NCI-H1092 treated with DMSO at 0.1 percent for 48 hours (cell line): ENCODE results near the gene HIVEP3.

Experiments
- DNase-seq: peaks from one replicate; lab custom pipeline; 2025; lab: John Stamatoyannopoulos, UW

HIVEP3 gene

DNA sequence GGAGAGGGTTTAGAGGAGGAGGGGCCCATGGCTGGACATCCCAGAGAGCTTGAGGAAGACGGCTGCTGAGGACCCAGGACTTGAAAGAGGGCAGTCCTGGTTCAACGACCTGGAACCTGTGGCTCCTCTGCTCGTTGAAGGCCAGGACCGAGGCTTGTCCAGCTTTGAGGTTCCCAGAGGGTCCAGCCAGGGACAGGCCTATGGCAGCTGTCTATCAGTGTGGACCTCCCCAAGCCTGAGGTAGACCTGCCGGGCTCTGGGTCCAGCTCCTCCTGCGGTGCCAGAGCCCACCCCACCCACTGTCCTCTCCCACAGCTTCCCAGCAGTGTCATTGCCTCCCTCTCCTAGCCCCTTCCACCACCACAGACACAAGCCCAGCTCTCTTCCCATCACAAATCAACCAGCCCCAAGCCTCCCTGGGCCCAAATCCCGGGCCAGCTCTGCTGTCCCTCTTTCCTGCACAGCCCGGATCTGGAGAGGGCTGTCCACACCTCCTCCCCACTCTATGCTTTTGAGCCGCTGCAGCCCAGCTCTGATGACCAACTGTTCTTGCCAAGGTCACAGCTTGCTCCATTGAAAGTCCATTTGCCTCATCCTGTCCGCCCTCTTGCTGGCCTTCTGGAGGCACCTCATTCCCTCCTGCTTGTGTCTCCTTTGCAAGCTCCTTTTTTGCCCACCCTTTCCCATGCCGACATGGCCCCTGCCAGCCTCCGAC lies 385.5 kb downstream of the HIVEP3 start:
- DNase-seq, result no peak

DNA sequence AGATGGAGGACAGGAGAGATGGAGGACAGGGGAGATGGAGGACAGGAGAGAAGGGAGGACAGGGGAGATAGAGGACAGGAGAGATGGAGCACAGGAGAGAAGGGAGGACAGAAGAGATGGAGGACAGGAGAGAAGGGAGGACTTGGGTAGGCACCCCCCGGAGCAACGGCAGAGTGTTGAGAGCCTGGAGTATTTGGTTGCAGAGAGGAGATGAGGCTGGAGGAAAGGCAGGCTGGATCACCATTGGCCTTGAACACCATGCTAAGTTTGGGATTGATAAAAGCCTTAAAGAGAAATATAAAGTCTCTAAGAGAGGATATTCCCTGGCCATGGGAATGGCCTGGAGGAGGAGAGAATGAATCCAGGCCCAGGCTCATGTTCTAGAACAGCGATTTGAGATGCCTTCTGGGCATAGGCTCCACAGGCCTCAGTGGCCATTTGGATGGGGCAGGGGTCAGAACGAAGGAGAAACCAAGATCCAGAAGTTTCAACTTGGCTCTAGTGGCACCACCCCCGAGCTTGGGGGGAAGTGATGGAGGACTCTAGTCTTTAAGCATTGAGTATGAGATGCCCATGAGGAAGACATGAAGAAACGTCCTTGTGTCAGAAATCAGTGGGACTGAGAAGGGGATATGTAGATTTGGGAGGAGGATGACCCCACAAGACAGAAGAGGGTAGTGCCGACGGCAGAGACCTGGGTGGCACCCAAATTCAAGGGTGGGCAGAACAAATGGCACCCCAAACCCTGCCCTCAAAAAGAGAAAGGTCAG lies 386.3 kb downstream of the HIVEP3 start:
- no peak for DNase-seq

DNA sequence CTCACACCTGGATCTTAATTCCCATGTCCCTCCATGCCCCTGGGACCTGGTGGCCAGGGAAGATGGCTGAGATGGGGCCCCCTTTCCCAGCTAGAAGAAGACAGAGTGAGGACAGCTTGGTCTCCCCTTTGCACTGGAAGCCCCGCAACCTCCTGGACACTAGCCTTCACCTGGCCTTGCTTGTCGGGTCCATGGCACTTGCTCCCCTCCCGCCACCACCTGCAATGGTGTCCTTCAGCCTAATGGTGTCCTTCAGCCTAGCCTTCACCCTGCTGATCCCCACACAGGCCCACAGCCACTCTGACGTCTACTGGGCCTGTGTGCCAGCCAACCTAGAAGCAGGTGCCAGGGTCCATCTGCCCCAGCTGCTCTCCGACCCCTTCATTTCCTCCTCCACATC lies 388.3 kb downstream of the HIVEP3 start:
- DNase-seq, result no peak

DNA sequence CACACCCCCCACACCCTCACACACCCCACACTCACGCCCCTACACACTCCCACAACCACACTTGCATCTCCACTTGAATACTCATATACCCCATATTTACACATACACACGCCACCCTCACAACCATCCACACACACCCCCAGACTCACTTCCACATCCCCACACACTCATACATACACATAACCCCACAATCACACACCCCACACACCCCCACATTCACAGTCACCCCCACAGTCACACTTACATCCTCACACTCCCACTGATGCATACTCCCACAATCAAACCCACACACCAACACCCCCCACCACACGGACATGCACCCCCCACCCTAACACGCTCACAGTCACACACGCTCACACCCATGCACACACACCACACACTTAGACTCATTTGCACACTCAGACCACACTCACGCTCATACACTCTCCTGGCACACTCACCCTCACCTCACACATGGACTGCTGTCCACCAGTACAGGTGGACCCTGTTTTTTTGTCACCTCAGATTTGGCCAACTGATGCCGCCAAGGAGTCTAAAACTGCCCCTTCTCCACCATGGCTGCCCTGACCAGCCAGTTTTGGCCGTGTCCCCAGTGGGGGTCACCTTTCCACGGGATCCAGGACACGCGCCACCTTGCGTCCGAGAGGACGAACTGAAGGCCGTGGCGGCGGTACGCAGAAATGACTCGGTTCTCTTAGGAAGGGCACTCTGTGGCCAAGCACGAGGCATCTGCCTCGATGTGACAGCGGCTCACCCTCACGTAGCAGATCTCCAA lies 388.9 kb downstream of the HIVEP3 start:
- no peak for DNase-seq

DNA sequence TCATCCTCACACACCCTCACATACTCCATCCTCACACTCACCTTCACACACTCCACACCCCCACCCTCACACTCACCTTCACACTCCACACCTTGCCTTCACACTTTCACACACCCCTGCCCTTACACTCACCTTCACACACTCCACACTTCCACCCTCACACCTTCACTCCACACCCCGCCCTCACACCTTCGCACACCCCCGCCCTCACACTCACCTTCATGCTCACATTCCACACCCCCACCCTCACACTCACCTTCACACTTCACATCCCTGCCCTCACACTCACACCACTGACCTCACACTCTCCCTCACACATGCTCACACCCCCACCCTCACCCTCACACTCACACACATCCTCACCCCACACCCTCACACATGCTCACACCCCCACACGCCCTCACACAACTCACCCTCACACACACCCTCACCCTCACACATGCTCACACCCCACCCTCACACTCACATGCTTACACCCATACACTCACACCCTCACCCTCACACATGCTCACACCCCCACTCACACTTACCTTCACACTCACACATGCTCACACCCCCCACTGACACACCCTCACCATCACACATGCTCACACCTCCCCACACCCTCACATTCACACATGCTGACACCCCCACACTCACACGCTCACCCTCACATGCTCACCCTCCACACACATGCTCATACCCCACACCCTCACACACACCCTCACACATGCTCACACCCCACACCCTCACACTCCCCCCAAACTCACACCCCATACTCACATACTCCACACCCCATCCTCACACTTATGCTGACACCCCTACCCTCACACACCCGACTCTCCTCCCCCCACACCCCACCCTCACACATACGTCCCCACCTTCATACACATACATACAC lies 389.8 kb downstream of the HIVEP3 start:
- no peak for DNase-seq

DNA sequence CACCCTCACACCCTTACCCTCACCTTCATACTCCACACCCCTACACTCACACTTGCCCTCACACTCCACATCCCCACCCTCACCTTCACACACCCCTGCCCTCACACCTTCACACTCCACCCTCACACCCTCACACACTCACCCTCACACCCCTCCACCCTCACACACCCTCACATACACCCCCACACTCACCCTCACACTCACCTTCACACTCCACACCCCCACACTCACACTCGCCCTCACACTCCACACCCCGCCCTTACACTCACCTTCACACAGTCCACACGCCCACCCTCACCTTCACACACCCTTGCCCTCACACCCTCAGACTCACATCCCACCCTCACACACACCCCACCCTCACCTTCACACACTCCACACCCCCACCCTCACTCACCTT lies 390.6 kb downstream of the HIVEP3 start:
- no peak for DNase-seq

DNA sequence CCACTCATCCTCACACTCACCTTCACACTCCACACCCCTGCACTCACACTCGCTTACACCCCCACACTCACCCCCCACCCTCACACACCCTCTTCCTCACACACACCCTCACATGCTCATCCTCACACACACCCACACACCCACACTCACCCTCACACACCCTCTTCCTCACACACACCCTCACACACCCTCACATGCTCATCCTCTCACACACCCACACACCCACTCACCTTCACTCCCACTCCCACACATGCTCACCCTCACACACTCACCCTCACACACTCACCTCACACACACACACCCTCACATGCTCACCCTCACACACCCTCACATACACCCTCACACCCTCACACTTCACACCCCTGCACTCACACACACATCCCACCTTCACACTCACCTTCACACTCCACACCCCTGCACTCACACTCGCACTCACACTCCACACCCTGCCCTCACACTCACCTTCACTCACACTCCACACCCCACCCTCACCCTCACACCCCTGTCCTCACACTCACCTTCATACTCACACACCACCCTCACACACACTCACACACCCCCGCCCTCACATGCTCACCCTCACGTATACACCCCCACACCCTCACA lies 391.7 kb downstream of the HIVEP3 start:
- DNase-seq, result no peak

DNA sequence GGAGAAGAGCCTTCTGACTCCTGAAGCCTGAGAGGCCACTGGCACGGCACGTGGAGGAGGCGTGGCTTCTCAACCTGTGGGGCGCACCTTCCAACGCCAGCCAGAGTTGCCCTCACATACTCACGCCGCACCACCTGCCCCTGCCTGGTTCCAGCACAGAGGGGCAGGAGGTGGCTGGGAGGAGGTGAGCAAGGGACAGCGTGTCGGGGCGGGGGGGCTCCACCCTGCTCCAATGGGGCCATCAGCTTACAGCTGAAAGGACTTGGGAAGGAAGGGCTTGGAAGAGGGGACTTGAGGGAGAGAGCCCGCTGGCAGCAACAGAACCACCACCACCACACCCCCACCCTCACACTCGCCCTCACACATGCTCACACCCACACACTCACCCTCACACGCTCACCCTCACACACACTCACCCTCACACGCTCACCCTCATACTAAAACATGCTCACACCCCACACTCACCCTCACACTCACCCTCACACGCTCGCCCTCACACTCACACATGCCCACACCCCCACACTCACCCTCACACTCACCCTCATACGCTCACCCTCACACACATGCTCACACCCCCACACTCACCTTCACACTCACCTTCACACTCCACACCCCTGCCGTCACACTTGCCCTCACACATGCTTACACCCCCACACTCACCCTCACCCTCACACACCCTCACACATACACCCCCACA lies 392.7 kb downstream of the HIVEP3 start:
- DNase-seq, result no peak

DNA sequence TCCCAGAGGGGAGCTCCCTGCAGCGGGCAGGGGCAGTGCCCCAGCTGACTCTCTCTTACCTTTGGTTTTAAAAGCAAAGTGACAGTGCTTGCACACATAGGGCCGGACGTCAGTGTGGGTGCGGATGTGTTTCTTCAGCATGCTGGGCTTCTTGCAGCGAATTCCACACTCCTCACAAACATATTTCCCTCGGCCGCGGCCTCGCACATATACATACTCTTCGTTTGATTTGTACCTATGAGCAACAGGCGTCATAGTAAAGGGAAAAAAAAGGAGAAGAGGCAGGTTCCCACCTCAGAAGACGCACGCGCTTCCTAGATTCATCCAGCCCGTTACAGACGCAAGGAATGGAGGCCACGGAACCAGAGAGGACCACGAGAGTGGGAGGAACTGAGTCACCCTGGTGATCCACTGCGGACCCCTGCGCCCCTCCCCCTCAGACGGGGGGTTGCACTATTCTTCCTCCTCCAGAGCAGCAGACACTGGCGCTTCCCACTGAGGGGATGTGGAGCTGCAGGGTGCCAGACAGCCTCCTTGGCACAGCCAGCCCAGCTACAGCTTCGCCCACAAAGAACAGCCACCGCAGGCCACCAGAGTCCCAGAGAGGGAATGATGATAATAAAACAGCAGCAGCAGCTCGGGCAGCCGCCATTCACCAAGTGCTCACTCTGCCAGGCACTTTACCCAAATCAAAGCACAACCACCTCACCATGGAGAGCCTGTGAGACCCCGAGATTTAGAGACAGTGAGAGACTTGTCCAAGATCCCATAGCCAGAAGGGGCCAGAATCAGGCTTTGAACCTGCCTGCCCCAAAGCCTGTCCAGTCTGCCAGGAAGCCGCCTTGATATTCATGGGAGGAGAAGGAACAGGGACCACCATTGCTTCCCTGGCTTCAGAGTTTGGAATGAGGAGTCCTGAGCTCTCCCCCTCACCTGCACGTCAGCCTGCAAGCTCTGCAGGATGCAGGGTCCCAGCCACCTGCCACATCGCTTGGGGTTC lies 393.7 kb downstream of the HIVEP3 start:
- no peak for DNase-seq

DNA sequence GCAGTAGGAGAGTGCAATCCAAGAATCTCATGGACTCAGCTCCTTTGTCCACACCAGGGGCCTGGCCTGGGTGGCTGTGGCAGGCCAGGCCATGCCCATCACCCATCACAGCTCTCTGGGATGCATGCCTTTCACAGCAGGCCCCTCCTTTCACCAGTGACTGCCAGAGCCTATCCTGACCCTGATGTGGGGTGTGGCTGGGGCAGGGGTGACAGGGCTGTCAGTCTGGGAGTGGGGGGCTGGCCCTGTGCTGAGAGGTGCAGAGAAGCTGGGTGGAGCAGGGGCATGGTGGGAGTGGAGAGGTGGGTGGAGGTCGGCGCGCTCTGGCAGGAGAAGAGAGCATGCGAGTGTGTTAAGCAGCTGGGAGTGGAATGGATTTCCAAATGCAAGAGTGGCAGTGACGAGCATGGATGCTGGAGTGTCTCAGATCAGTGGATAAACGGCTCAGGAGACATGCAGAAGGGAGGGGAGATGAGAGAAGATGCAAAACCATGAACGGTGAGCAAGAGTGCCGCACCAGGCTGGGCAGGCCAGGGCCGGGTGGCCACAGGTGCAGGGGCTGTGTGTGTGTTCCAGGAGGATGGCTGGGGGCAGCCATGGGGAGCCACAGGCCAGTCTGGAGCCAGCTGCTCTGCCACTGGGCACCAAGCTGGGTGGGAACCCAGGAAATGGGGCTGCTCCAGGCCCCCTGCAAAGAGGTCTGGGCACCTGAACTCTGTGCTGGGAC lies 394.6 kb downstream of the HIVEP3 start:
- no peak for DNase-seq

DNA sequence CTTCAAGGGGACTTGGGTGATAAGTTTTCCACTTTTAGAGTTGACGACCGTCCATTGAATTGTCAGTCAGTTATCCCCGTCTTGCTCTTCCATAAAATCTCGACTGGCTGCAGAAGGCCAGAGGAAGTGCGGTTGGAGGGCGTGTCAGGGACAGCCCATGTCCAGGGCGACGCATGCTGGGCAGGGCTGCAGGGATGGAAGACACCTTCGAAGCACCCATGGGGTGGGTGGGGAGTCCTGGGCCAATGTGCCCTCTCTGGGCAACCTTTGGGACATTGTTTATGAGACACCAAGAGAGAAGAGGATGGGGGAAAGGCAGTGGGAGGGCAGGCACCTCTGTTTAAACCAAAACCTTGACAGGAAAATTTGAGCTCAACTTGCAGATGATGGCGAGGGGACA lies 395.7 kb downstream of the HIVEP3 start:
- no peak for DNase-seq

DNA sequence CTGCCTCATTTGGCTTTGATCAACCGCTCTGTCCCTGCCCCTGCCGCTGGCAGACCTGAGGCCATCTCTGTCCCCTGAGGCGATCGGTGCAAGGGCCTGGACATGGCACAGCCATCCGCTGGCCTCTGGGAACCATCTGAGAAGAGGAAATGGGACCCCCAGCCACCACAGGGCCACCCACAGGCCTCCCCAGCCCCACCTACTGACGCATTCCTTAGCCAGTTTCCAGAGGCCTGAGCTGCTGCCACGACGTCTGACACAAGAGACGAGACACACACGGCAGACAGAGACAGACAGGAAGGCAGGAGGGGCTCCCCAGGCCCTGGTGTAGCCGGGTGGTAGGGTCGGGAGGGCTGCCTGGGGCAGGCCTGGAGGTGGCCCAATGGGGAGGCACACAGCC lies 397.0 kb downstream of the HIVEP3 start:
- DNase-seq, result no peak

DNA sequence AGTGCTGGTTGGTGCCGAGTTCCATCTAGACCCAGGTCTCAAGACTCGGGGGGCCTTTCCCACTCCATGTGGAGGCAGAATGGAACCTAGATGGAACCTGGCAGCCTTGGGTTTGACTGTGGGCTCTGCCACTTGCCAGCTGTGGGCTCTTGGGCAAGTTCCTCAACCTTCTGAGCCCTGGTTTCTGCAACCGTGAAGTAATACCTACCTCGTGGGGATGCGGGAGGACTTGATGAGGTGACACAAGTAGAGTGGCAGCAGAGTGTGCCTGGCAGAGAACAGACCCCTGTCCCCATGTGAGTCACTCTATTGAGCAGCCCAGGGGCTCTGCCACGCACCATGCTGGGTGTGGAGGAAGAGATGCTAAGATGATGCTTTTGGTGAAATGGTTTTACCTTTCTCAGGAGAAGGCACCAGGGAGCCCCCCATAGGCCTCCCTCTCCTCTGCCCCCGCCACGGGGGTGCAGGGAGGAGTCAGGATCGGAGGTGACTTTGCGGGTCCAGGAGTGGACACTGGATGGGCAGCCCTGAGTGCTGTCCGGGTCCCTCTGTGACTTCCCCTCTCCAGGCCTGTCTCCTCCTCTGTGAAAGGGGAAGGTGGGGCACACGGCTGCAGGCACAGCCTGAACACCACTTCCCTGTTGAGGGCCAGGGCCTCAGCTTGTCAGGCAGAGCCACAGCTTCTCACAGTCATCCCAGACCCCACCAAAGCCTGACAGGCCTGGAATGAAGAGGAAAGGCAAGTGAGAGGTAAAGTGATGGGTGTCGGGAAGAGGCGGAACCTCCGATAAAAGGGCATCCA lies 397.6 kb downstream of the HIVEP3 start:
- no peak for DNase-seq

DNA sequence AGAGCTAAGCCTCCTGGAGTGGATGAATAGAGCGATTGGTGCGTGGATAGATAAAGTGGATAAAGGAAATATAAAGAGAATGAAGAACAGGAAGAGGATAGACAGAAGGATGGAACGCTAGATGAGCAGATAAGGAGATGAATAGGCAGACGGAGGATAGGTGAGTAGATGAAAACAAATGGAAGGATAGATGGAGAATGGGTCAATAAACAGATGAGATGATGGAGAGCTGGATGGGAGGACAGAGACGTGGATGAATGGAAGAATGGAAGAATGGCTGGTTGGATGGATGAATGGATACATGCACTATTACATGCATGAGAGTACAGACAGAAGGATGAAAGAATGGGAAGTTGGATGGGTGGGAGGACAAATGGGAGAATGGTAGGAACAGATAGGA lies 399.1 kb downstream of the HIVEP3 start:
- DNase-seq, result no peak

DNA sequence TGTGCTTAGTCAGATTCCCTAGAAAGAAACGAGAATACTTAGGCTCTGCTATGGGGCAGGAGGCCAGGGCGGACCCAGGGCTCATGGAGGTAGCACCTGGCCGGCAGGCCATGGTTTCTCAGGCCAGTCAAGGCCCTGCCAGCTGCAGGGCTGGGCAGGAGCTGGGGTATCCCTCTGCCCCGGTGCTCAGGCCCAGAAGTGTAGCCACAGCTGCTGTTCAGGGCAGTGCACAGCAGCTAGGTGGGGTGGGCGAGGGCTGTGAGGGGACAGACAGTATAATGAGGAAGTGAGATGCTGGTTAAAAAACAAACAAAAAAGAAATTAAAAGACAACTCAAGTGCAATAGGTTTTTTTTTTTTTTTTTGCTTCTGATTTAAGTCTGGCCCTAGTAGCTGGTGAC lies 400.3 kb downstream of the HIVEP3 start:
- DNase-seq, result no peak

DNA sequence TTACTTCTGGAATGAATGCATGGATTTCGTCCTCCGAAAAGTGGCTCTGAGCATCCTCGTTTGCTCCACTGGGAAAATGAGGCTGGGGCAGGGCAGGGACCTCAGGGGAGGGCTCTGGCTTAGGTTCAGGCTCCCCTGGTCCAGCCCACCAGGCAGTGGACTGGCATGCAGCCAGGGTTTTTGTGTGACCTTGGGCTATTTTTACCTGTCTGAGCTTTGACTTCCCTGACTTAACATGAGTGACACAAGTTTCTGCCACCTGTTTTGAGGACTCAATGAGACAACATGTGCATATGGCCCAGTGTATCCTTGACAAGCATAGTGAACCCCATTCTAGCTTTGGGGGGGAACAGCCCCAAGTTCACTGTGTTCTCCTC lies 401.7 kb downstream of the HIVEP3 start:
- DNase-seq, result no peak

DNA sequence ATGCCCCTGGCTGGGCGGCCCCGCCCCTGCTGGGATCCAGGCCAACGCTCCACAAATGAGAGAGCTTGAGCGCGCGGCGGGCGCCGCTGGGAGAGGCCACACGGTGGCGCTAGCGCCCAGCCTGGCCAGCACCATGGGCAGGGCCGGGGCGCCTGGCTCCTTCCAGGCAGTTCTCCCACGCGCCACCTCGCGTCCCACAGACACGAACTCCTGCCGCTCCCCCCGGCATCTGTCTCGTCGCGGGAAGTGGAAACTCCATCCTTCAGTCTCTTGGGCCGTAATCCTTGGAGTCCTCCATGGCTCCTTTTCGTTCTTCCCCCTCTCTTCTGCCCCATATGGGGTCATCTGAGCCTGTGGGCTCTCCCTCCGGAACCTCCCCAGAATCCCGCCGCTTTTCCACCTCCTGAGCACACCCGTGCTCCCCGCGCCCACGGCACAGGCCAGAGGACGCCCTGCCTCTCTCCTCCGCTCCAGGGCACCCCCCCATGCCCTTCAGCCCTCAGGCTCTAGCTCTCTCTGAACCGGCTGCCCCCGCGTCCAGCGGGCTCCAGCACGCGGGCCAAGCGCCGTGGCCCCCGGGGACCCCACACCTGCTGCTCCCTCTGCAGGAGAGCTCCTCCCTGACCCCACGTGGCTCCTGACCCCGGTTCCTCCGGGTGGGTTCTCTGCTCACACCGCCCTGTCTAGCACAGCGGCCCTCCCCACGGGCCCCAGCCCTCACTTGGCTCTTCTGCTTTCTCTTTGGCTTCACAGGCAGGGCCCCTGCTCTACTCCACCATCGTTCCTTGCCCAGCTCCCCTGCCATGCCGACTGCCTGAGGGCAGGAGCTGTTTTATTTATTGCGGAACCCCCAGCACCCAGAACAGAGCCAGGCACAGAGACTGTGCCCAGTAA lies 402.3 kb downstream of the HIVEP3 start:
- DNase-seq, result peak; percentile 88
